ENCODE measurements around the gene AHCYL2.
A peak's percentile ranks its signal among the peaks of the same experiment; 100 is the strongest.

Gene AHCYL2

GRCh38 chr7:129412501-129412900 lies 187.7 kb downstream of the AHCYL2 start:
- no peak for TF ChIP-seq GATA2 (IDR thresholded peaks at IDR 0.05; ENCODE audit: low read depth, low read length)
- TF ChIP-seq GATA3 (IDR thresholded peaks at IDR 0.05; ENCODE audit: low read depth, low read length), result no peak

GRCh38 chr7:129417073-129417472 lies 192.2 kb downstream of the AHCYL2 start:
- TF ChIP-seq GATA2 (IDR thresholded peaks at IDR 0.05; ENCODE audit: low read depth, low read length), result no peak

DNA sequence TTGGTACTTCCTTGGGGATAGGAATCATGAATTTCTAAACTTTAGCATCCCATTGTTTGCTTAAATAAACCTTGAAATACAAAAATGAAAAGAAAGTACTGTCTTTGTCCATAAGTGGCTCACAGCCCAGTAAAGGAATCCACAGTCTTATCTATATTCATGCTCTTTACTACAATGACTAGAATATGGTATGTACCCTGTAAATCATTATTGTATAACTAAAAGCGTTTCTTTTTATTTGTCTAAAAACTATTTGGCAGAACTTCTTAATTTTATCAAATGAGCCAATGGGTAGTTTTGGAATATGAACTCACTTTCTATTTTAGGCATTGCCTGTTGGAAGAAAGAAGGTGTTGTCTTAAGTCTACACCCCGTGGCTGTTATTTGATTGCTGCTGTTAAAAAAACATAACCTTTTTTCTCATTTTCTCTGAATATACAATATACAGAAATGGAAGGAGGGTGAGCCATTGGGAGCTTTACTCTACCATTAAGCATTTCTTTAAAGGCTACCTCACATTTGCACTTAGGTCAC lies 197.0 kb downstream of the AHCYL2 start:
- no peak for TF ChIP-seq GATA2 (IDR thresholded peaks at IDR 0.05; ENCODE audit: low read depth, low read length)
- TF ChIP-seq GATA3 (IDR thresholded peaks at IDR 0.05; ENCODE audit: low read depth, low read length), result no peak

DNA sequence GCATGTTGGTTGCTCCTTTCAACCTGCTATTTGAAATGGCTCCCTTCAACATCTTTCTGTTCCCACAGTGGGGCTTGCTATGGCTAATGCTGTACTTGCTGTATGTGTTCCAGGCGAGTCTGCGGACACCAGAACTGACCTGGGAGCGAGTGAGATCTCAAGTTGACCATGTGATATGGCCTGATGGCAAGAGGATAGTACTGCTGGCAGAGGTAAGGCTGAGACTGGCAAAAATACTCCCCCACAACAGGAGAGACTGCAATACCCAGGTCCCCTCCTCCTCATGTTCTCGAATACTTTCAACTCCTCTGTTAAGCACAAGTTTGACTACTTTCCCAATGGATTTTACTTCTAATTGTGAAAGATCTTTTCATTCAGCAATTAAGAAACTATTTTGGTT lies 197.9 kb downstream of the AHCYL2 start:
- TF ChIP-seq GATA3 (IDR thresholded peaks at IDR 0.05; ENCODE audit: low read depth, low read length) (no peak), GATA2 (IDR thresholded peaks at IDR 0.05; ENCODE audit: low read depth, low read length) (no peak)

DNA sequence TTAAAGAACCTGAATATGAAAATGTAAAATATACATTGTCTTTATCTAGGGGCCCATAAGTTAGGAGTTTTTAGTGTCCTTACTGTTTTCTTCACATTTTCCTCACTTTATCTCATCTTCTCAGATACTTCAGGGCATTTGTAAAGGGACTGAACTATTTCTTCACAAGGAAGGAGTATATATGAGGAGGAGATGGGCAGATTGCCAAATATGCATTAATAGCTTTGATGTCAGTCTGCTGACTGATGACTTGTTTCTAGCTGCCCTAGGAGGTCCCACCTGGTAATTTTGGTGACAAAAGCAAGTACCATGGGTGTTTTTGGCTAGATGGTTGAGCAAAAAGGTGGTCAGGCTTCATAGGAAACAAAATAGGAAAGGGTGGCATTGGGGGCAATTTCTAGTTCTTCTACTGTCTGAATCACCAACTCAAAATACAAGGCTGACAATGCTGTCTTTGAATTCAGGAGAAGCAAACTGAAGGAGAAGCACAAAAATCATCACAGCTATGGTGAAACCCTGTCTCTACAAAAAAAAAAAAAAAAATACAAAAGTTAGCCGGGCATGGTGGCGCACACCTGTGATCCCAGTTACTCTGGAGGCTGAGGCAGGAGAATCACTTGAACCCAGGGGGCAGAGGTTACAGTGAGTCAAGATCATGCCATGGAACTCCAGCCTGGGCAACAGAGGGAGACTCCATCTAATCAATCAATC lies 199.0 kb downstream of the AHCYL2 start:
- no peak for TF ChIP-seq GATA2 (IDR thresholded peaks at IDR 0.05; ENCODE audit: low read depth, low read length)
- 0 out of 2 replicates have a peak, but pooled peaks have one; percentile 28 for TF ChIP-seq GATA3 (IDR thresholded peaks at IDR 0.05; ENCODE audit: low read depth, low read length)

DNA sequence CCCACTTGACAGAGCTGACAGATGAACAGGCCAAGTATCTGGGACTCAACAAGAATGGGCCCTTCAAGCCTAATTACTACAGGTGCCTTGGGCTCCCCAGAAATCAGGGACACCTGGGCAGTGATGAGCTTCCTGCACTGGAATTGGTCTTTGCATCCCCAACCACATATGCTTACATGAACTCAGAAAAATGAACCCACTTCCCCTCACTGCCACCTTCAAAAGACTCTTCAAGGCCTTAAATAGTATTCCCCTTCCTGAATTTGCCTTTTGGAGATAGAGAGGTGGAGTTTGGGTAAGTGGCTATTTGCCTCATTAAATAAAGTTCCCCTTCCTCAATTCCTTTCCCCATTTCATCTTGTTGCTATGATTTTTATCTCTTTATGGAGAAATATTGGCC lies 201.7 kb downstream of the AHCYL2 start:
- no peak for TF ChIP-seq GATA3 (IDR thresholded peaks at IDR 0.05; ENCODE audit: low read depth, low read length)
- no peak for TF ChIP-seq GATA2 (IDR thresholded peaks at IDR 0.05; ENCODE audit: low read depth, low read length)

DNA sequence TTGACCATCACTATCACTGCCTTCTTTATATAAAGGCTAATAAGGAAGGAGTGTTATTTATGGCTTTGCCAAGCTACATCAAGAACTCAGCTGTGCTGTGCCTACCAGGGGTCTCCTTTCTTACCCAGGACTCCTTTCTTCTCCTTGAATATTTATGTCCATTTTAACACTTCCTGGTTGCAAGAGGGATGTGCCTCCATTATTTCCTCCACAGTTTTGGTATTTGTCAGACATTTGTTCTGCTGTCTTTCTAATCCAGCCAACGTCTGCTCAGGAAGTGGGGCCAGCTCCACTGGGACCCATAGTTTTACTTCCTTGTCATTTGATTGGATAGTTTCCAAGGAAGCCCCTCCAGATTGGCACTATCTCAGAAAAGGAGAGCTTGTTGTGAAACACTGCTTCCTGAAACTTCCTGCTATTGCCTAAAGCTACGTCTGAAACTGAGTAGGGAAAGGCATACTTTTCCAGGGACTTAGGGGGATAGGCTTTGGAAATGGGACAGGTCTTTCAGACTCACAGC lies 202.8 kb downstream of the AHCYL2 start:
- TF ChIP-seq GATA2 (IDR thresholded peaks at IDR 0.05; ENCODE audit: low read depth, low read length) (no peak), GATA3 (IDR thresholded peaks at IDR 0.05; ENCODE audit: low read depth, low read length) (no peak)

DNA sequence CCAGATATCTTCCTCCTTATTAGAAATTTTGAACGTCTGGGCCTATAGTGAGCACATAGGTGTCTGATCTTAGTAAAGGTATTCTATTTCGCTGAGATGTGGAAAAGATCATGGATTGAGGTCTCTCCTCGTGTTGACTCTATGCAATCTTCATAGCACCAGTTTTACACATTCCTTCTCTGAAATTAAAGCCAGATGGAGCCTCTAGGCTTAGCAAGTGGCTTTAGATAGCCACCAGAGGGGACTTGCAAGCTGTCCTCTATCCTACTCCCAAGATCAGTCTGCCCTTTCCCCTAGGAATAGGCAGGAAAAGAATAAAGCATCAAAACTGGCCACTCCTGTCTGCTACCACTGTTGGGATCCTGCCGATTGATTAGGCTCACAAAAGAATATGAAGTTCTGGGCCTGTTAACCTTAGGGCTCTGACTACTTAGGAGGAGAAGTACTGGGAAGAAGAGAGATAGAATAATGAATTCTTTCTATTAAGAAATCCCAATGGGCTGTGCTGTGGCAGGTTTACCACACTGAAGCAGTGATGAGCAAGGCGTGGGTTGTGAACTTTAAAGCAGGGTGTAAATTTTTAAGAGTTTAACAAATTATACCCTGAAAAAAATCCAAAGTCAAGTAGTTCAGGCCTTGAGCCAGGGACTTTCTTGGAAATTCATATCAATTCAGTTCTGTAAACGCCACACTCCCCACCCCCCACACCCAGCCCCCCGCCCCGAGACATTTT lies 207.2 kb downstream of the AHCYL2 start:
- TF ChIP-seq GATA3 (IDR thresholded peaks at IDR 0.05; ENCODE audit: low read depth, low read length), result no peak
- no peak for TF ChIP-seq GATA2 (IDR thresholded peaks at IDR 0.05; ENCODE audit: low read depth, low read length)

DNA sequence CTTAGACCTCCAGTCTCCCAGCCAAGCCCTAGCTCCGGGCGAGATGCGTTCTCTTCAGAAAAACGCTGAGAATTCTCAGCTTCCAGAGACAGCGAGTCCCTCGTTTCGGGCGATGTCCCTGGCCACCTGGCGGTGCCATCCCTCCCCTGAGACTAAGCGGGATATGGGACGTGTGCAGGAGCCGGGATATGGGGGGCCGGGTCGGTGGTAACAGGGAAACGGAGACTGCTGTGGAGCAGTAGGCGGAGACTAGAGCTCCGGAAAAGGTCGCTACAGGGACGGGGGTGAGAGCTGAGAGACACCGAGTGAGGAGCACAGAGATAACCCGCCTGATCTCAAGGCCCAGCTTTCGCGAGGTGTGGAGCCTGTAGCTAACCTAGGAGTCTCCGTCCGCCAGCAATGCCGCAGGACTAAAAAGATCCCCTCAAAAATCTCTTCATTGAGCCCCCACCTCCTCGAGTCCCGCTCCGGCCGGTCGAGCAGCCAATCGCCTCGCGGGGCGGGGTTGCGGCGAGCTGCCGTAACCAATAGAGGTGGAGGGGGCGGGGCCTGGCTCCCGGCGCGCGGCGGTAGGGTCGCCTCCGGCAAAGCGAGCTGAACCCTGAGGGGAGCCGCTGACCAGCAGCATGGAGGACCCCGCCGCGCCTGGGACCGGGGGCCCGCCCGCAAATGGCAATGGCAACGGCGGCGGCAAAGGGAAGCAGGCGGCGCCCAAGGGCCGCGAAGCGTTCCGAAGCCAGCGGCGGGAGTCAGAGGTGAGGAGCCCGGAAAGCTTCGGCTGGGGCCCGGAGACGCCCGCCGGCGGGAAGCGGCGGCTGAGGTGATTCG lies 209.2 kb downstream of the AHCYL2 start, which contains the start of gene STRIP2:
TSS of gene STRIP2 (plus strand) at position 586 of the 828 bp plus-strand sequence. CDS start at position 627, 41 bp downstream.
- no peak for TF ChIP-seq GATA2 (IDR thresholded peaks at IDR 0.05; ENCODE audit: low read depth, low read length)
- no peak for TF ChIP-seq GATA3 (IDR thresholded peaks at IDR 0.05; ENCODE audit: low read depth, low read length)

GRCh38 chr7:129434675-129435318 lies 210.0 kb downstream of the AHCYL2 start:
- no peak; the same call in 1 of the 2 replicates for TF ChIP-seq GATA2 (IDR thresholded peaks at IDR 0.05; ENCODE audit: low read depth, low read length)
- TF ChIP-seq GATA3 (IDR thresholded peaks at IDR 0.05; ENCODE audit: low read depth, low read length), result no peak

GRCh38 chr7:129435414-129435829 lies 210.6 kb downstream of the AHCYL2 start:
- no peak for TF ChIP-seq GATA3 (IDR thresholded peaks at IDR 0.05; ENCODE audit: low read depth, low read length)
- TF ChIP-seq GATA2 (IDR thresholded peaks at IDR 0.05; ENCODE audit: low read depth, low read length), result 0 out of 2 replicates have a peak, but pooled peaks have one; percentile 20

GRCh38 chr7:129436335-129436923 lies 211.6 kb downstream of the AHCYL2 start:
- TF ChIP-seq GATA3 (IDR thresholded peaks at IDR 0.05; ENCODE audit: low read depth, low read length), result no peak
- no peak for TF ChIP-seq GATA2 (IDR thresholded peaks at IDR 0.05; ENCODE audit: low read depth, low read length)

DNA sequence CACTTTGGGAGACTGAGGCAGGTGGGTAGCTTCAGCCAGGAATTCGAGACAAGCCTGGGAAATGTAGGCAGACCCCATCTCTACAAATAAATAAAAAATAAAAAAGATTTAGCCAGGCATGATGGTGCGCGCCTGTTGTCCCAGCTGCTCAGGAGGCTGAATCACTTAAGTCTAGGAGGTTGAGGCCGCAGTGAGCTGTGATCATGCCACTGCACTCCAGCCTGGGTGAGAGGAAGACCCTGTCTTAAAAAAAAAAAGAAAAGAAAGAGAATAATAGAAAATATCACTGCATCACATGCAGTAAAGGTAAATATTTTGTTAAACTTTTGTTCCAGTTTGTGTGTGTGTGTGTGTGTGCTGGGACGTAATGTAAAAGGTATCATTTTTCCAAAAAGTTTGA lies 212.4 kb downstream of the AHCYL2 start:
- TF ChIP-seq GATA2 (IDR thresholded peaks at IDR 0.05; ENCODE audit: low read depth, low read length), result no peak
- TF ChIP-seq GATA3 (IDR thresholded peaks at IDR 0.05; ENCODE audit: low read depth, low read length), result no peak
